Esophagus (tissue), 2 donors: Measurements from ENCODE around the gene PLEKHH3. TPM values are rescaled to one million over a fixed set of nuclear protein-coding genes. Genes with fewer than 3 reads are reported as not detected.
"Not testable (repeated sequence)": the region's sequence is repeated elsewhere in the genome, so short reads cannot be mapped to it uniquely, and the experiment has no call there.

Source experiments
- H3K27ac ChIP-seq, 2 donors: one replicate each; pipeline ENCODE4 v1.5.1; 2013; ENCODE audit warnings: low read depth in 2 of 2, mild to moderate bottlenecking in 2 of 2, inconsistent platforms in 1 of 2, low read length in 1 of 2, moderate library complexity in 1 of 2
- H3K27me3 ChIP-seq, 2 donors: one replicate each; pipeline ENCODE4 v1.6.1; 2013; ENCODE audit warnings: low read length in 2 of 2, control low read depth in 1 of 2, mild to moderate bottlenecking in 1 of 2; ENCODE audit not compliant: insufficient read depth in 2 of 2, control insufficient read depth in 1 of 2
- H3K36me3 ChIP-seq, 2 donors: one replicate each; pipeline ENCODE4 v1.6.1; 2013; ENCODE audit warnings: low read length in 1 of 2; ENCODE audit not compliant: control insufficient read depth in 2 of 2, insufficient read depth in 2 of 2
- H3K4me1 ChIP-seq, 2 donors: one replicate each; pipeline ENCODE4 v1.6.1; 2013; ENCODE audit warnings: low read length in 1 of 2; ENCODE audit not compliant: control insufficient read depth in 2 of 2, insufficient read depth in 2 of 2
- H3K4me3 ChIP-seq, 2 donors: one replicate each; pipeline ENCODE4 v1.5.1; 2013; ENCODE audit warnings: low read length in 2 of 2, mild to moderate bottlenecking in 2 of 2, low read depth in 1 of 2, moderate library complexity in 1 of 2
- H3K9me3 ChIP-seq, 2 donors: one replicate each; pipeline ENCODE4 v1.6.1; 2013; ENCODE audit warnings: mild to moderate bottlenecking in 2 of 2, low read depth in 1 of 2, low read length in 1 of 2, moderate library complexity in 1 of 2; ENCODE audit not compliant: control insufficient read depth in 2 of 2, insufficient read depth in 1 of 2
- WGBS, 2 donors: extraction: QIAGEN DNeasy Blood & Tissue Kit; methylation state at CpG; one replicate each; pipeline ENCODE4 v1.1.7; 2013; 5-methylcytosine and 5-hydroxymethylcytosine counted together
- polyA plus RNA-seq, 2 donors: library from polyadenylated mRNA; stranded (reverse); fragments of 200-250 nt; gene quantifications; one replicate each; pipeline ENCODE4 v1.2.3, GENCODE V29; 2013
- donor health status: healthy with polysubstance abuse.
- donor health status: Bipolar disorder and iron deficiency.

Gene PLEKHH3
- polyA plus RNA-seq, 2 donors: 49.4 to 84.6 TPM

DNA sequence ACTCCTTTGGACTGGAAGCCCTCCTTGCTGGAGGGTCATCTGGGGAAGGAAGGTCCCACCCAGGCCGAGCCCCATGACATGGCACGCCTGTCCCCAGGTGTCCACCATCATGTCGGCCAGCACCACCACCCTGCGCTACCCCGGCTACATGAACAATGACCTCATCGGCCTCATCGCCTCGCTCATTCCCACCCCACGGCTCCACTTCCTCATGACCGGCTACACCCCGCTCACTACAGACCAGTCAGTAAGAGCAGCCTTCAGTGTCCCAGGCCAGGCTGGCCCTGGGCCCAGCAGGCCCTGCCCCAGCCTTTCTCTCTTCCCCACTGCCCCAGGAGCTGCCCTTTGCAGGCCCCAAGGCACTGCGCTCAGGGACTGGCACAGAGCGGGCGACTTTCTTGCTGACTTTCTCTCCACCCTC is 11.2 kb downstream of the PLEKHH3 start:
- Histone ChIP-seq H3K9me3 (no peaks in the 10 kb centered on the region), H3K4me1 (peaks cover 6 to 28% of the 10 kb centered on the region in 2 donors), H3K36me3 (peaks cover 4 to 36% of the 10 kb centered on the region in 2 donors), H3K27ac (no peak overlapping the region), H3K27me3 (no peaks in the 10 kb centered on the region), H3K4me3 (no peak overlapping the region)
- 83 to 85% methylated on average over 14 of the region's 14 CpGs for WGBS, 2 donors

DNA sequence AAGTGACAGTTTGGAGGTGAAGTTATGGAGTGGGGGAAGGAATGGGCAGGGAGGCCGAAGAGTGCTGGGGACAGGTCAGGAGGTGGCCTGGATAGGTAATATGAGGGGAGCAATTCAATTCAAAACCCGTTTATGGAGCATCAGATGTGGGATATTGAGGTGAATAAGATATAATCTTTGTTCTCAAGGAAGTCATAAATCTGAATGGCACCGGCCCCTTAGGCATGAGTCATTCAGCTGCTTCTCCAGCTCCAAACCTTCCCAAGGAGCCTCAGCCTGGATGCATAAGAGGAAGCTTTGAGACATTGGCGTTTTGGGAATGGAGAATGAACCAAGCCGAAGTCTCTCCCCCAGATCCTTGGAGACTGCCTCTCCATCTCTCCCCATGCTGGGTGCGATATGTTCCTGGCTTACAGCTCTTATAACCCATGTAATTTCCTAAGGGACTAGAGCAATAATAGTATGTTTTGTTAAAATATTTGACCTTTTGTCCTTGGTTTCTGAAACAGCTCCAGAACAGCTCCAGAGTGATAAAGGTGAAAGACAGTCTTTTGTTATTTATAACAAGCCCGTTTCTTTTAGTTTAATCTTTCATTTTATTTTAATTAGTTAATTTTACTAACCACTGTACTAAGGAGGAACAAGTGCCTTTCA is 16.0 kb downstream of the PLEKHH3 start:
- Histone ChIP-seq H3K9me3 (no peaks in the 10 kb centered on the region), H3K27ac (peak overlapping the region in 1 of 2 donors; percentile 75), H3K27me3 (no peaks in the 10 kb centered on the region), H3K4me3 (no peak overlapping the region), H3K36me3 (peaks cover 4 to 9% of the 10 kb centered on the region in 2 donors), H3K4me1 (peaks cover 3 to 5% of the 10 kb centered on the region in 2 donors)
- 46 to 54% methylated on average over 7 of the region's 7 CpGs for WGBS, 2 donors

- 72 to 82% methylated on average over 1 of the region's 14 CpGs for WGBS, 2 donors
- H3K4me3 ChIP-seq: peak overlapping the region in 1 of 2 donors; percentile 69
- not testable (repeated sequence) for H3K27ac ChIP-seq, H3K4me1 ChIP-seq, H3K36me3 ChIP-seq, H3K27me3 ChIP-seq, H3K9me3 ChIP-seq
Measured at GRCh38 chr17:42659932-42660274, 16.9 kb downstream of the PLEKHH3 start.

DNA sequence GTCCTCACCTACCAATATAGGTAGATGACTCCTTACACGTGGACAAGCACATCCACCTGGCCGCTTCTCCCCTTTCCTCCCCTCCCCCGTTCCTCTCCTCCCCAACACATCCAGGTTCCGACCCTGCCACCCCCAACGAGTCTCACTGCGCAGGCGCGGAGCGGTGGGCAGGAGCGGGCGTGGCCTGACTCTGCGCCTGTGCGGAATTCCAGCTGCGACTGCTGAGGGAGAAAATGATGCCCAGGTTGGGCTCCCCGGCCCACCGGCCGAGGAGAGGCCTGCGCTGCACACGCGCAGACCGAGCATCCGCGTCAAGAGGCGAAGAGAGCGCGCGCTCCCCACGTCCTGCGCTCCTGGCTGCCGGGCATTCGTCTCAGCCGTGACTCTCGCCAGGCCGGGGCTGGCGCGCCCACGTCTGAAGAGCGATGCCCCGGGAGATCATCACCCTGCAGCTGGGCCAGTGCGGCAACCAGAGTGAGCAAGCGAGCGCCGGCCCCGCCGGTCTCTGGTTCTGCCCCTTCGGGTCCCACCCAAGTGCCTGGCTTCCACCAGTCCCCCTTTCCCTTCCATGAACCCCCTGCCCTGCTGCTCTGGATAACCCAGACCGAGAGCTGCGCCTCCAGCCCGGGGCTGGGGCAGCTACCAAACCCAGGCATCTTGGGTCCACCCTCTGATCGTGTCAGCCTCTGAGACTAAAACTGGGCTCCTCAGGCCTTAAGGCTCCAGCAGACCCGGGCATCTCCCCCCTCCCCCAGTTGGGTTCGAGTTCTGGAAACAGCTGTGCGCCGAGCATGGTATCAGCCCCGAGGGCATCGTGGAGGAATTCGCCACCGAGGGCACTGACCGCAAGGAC is 17.5 kb downstream of the PLEKHH3 start, which contains the start of gene TUBG2:
Gene TUBG2, plus strand, starts transcription at position 206 of the 853 bp plus-strand sequence. Its CDS starts 220 bp downstream, at position 426.
- H3K36me3 ChIP-seq: peaks cover 0 to 4% of the 10 kb centered on the region in 2 donors
- peak within 1 kb of the TSS; percentile 43 to 62 for H3K27ac ChIP-seq
- H3K4me3 ChIP-seq: peak within 1 kb of the TSS; percentile 56 to 69
- 2 to 3% methylated on average over 56 to 57 of the region's 59 CpGs for WGBS, 2 donors
- no peaks in the 10 kb centered on the region for H3K9me3 ChIP-seq
- no peaks in the 10 kb centered on the region for H3K27me3 ChIP-seq
- H3K4me1 ChIP-seq: peaks cover 3 to 8% of the 10 kb centered on the region in 2 donors

- no peak overlapping the region for H3K27ac ChIP-seq
- WGBS, 2 donors: 87 to 88% methylated on average over 9 of the region's 9 CpGs
- peaks cover 3 to 10% of the 10 kb centered on the region in 2 donors for H3K4me1 ChIP-seq
- H3K4me3 ChIP-seq: no peak overlapping the region
- H3K27me3 ChIP-seq: no peaks in the 10 kb centered on the region
- no peaks in the 10 kb centered on the region for H3K9me3 ChIP-seq
- peaks cover 0 to 4% of the 10 kb centered on the region in 2 donors for H3K36me3 ChIP-seq
Measured at GRCh38 chr17:42657824-42658588, 18.8 kb downstream of the PLEKHH3 start.

DNA sequence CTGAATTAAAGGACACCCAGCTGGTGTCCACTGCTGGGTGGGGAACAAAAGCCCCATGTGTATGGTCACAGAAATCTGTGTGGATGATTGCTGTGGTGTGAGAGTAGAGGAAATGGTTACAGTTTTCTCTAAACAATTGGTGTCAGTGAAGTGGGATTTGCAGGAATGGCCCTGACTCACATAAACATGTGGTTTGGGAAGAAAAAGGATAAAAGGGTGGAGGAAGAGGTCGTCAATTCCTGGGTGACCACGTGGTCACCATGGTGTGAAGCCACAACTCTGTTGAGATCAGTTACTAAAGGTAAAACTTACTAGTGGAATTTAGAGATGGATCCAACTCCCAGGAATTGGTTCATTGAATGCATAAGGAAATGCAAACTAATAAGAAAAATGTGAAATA is 21.3 kb downstream of the PLEKHH3 start:
- Histone ChIP-seq H3K27ac (peak overlapping the region; percentile 20 to 52), H3K36me3 (no peaks in the 10 kb centered on the region), H3K4me3 (no peak overlapping the region), H3K4me1 (peaks cover 3 to 8% of the 10 kb centered on the region in 2 donors), H3K9me3 (no peaks in the 10 kb centered on the region), H3K27me3 (no peaks in the 10 kb centered on the region)
- WGBS, 2 donors: 64 to 67% methylated on average over 2 of the region's 2 CpGs

- 28 to 30% methylated on average over 41 to 42 of the region's 42 CpGs for WGBS, 2 donors
- peaks cover 0 to 5% of the 10 kb centered on the region in 2 donors for H3K4me1 ChIP-seq
Measured at GRCh38 chr17:42653179-42654124, 23.3 kb downstream of the PLEKHH3 start.

GRCh38 chr17:42651392-42651791 is 25.4 kb downstream of the PLEKHH3 start:
- Histone ChIP-seq H3K27ac (no peak overlapping the region), H3K9me3 (no peaks in the 10 kb centered on the region), H3K4me3 (no peak overlapping the region), H3K27me3 (no peaks in the 10 kb centered on the region), H3K36me3 (no peaks in the 10 kb centered on the region), H3K4me1 (peaks cover 0 to 5% of the 10 kb centered on the region in 2 donors)
- 80 to 83% methylated on average over 4 of the region's 4 CpGs for WGBS, 2 donors

More at GRCh38 chr17:42653179-42654124, 23.3 kb downstream of the PLEKHH3 start:
- Histone ChIP-seq H3K4me3 (peak overlapping the region in 1 of 2 donors; percentile 39), H3K27ac (peak overlapping the region; percentile 69 to 71), H3K9me3 (no peaks in the 10 kb centered on the region), H3K27me3 (no peaks in the 10 kb centered on the region), H3K36me3 (no peaks in the 10 kb centered on the region)
